HepG2 (cell line): ENCODE data around the gene MEA1. TPM values are rescaled to one million over a fixed set of nuclear protein-coding genes. Genes with fewer than 3 reads are reported as not detected.
A peak's percentile ranks its signal among the peaks of the same experiment; 100 is the strongest.

Experiments used
- IKZF4 ChIP-seq: sonication (generic); formaldehyde crosslinking; IDR thresholded peaks from 2 replicates; pipeline ENCODE4 v1.5.1; 2020; ENCODE audit warnings: borderline replicate concordance, mild to moderate bottlenecking, low read depth, missing genetic modification reagents; ENCODE audit errors: not compliant biosample characterization
- IRX3 ChIP-seq: sonication (generic); formaldehyde crosslinking; IDR thresholded peaks from 2 replicates; pipeline ENCODE4 v1.8.1; 2023; ENCODE audit warnings: mild to moderate bottlenecking, low read depth, missing genetic modification reagents, borderline replicate concordance
- MXI1 ChIP-seq: IDR thresholded peaks from 3 replicates; pipeline ENCODE4 v1.6.1; 2012; ENCODE audit warnings: low read depth, low read length, inconsistent platforms, borderline replicate concordance
- NFE2 ChIP-seq: sonication (generic); formaldehyde crosslinking; IDR thresholded peaks from 2 replicates; pipeline ENCODE4 v1.4.0; 2020; ENCODE audit warnings: missing genetic modification reagents
- TCF7L2 ChIP-seq: IDR thresholded peaks from 2 replicates; pipeline ENCODE4 v1.6.1; 2011; ENCODE audit warnings: mild to moderate bottlenecking, low read depth, low read length, moderate library complexity
- TRIM24 ChIP-seq: sonication (generic); formaldehyde crosslinking; IDR thresholded peaks from 2 replicates; pipeline ENCODE4 v1.8.0; 2022; ENCODE audit warnings: mild to moderate bottlenecking, missing genetic modification reagents
- ZEB1 ChIP-seq: IDR thresholded peaks from 2 replicates; pipeline ENCODE4 v1.6.1; 2012; ENCODE audit warnings: mild to moderate bottlenecking, low read depth, inconsistent platforms; ENCODE audit not compliant: insufficient replicate concordance
- ZFY ChIP-seq: sonication (generic); formaldehyde crosslinking; IDR thresholded peaks from 2 replicates; pipeline ENCODE4 v1.4.0; 2020; ENCODE audit warnings: missing genetic modification reagents
- ZMYM4 ChIP-seq: sonication (generic); formaldehyde crosslinking; IDR thresholded peaks from 2 replicates; pipeline ENCODE4 v1.8.1; 2023; ENCODE audit warnings: mild to moderate bottlenecking, missing genetic modification reagents
- ZNF510 ChIP-seq: sonication (generic); formaldehyde crosslinking; IDR thresholded peaks from 2 replicates; pipeline ENCODE4 v1.4.0; 2020; ENCODE audit warnings: low read depth, mild to moderate bottlenecking, missing genetic modification reagents
- ZNF549 ChIP-seq: sonication (generic); formaldehyde crosslinking; IDR thresholded peaks from 2 replicates; pipeline ENCODE4 v1.5.0; 2020; ENCODE audit warnings: missing genetic modification reagents
- polyA plus RNA-seq, 8 experiments: library from polyadenylated mRNA; depleted of rRNA in 3 of 8; stranded (reverse) in 7 of 8; unstranded in 1 of 8; fragments of >200 nt; fragmentation: Illumina TruSeq in 4 of 8; extraction: Trizol in 4 of 8; gene quantifications; 2 replicates each; pipeline versions ENCODE4 v1.2.1 to v1.2.3, GENCODE V29; 2011 to 2016; ENCODE audit warnings: low read depth in 4 of 8, missing spikeins in 1 of 8, mixed read lengths in 1 of 8; ENCODE audit not compliant: insufficient read depth in 1 of 8
- total RNA-seq, 5 experiments: library from RNA; depleted of rRNA; stranded (reverse); fragments of >200 nt; fragmentation: Illumina TruSeq; extraction: Trizol; gene quantifications; 2 replicates each; pipeline ENCODE4 v1.2.3, GENCODE V29; 2016; ENCODE audit warnings: low read depth in 1 of 5
- TF ChIP-seq, protein P1 (sequence below): sonication (generic); formaldehyde crosslinking; IDR thresholded peaks from 2 replicates; pipeline ENCODE4 v1.4.0; 2020; ENCODE audit warnings: missing genetic modification reagents
- TF ChIP-seq, protein P2 (sequence below): sonication (generic); formaldehyde crosslinking; IDR thresholded peaks from 2 replicates; pipeline ENCODE4 v1.8.0; 2022; ENCODE audit warnings: missing genetic modification reagents, low read depth, mild to moderate bottlenecking, borderline replicate concordance
- TF ChIP-seq, protein P3 (sequence below): IDR thresholded peaks from 2 replicates; pipeline ENCODE4 v1.6.1; 2012; ENCODE audit warnings: low read length, improper control_type of control experiment
- TF ChIP-seq, protein P4 (sequence below): sonication (generic); formaldehyde crosslinking; IDR thresholded peaks from 2 replicates; pipeline ENCODE4 v1.4.0; 2020; ENCODE audit warnings: missing genetic modification reagents

MEA1 gene
- total and polyA plus RNA-seq, 2 of the 13 experiments (the other 11 are each of a cell fraction or from before 2014, with no cell fraction given), result 75.6 to 86.2 TPM

DNA sequence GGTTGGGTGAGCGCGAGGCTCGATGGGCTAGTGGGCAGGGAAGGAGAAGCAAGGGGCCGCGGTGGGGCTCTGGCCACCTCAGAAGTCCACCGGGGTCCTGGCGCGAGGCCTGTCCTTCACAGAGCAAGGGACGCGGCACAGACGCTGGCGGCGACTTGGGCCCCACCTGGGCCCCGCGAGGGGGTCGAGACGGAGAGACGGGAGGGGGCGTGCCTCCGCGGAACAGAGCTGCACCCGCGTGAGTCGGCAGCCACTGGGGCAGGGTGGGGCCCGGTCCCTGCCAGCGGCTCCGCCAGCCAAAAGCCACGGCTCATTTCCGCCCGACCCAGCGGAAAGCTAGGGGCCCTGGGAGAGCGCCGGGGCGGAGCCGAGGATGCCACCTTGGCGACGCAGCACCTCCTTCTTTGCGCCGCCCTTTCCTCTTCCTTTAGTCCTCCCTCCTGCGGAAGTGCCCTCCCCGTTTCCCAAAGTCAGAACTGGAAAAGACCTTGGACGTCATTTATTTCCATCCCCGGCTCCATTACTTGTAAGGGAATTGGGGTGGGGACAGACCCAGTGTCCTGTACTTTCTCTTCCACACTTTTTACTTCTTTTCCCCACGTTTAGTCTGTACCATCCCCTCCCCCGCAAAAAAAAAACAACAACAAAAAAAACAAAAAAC lies 39.9 kb upstream of the MEA1 start, which contains the start of gene CUL7 (continued):
- TF ChIP-seq, protein P1, sequence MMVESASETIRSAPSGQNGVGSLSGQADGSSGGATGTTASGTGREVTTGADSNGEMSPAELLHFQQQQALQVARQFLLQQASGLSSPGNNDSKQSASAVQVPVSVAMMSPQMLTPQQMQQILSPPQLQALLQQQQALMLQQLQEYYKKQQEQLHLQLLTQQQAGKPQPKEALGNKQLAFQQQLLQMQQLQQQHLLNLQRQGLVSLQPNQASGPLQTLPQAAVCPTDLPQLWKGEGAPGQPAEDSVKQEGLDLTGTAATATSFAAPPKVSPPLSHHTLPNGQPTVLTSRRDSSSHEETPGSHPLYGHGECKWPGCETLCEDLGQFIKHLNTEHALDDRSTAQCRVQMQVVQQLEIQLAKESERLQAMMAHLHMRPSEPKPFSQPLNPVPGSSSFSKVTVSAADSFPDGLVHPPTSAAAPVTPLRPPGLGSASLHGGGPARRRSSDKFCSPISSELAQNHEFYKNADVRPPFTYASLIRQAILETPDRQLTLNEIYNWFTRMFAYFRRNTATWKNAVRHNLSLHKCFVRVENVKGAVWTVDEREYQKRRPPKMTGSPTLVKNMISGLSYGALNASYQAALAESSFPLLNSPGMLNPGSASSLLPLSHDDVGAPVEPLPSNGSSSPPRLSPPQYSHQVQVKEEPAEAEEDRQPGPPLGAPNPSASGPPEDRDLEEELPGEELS (CRISPR knock-in tag), result peak; percentile 79
- TF ChIP-seq IKZF4 (CRISPR knock-in tag) (peak; percentile 88), ZEB1 (peak; percentile 42), ZFY (CRISPR knock-in tag) (peak; percentile 95), TRIM24 (CRISPR knock-in tag) (no peak), NFE2 (no peak), IRX3 (0 out of 2 replicates have a peak, but pooled peaks have one; percentile 63), TCF7L2 (no peak), MXI1 (peak; percentile 93; the same call in 1 of the 3 replicates), ZNF510 (CRISPR knock-in tag) (no peak), ZNF549 (no peak), ZMYM4 (peak; percentile 85)
- TF ChIP-seq, protein P2, sequence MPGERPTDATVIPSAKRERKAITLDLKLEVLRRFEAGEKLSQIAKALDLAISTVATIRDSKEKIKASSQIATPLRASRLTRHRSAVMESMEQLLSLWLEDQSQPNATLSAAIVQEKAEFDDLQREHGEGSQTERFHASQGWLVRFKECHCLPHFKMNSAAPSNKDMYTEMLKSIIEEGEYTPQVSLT, result no peak
- TF ChIP-seq, protein P3, sequence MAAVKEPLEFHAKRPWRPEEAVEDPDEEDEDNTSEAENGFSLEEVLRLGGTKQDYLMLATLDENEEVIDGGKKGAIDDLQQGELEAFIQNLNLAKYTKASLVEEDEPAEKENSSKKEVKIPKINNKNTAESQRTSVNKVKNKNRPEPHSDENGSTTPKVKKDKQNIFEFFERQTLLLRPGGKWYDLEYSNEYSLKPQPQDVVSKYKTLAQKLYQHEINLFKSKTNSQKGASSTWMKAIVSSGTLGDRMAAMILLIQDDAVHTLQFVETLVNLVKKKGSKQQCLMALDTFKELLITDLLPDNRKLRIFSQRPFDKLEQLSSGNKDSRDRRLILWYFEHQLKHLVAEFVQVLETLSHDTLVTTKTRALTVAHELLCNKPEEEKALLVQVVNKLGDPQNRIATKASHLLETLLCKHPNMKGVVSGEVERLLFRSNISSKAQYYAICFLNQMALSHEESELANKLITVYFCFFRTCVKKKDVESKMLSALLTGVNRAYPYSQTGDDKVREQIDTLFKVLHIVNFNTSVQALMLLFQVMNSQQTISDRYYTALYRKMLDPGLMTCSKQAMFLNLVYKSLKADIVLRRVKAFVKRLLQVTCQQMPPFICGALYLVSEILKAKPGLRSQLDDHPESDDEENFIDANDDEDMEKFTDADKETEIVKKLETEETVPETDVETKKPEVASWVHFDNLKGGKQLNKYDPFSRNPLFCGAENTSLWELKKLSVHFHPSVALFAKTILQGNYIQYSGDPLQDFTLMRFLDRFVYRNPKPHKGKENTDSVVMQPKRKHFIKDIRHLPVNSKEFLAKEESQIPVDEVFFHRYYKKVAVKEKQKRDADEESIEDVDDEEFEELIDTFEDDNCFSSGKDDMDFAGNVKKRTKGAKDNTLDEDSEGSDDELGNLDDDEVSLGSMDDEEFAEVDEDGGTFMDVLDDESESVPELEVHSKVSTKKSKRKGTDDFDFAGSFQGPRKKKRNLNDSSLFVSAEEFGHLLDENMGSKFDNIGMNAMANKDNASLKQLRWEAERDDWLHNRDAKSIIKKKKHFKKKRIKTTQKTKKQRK, result no peak
- TF ChIP-seq, protein P4, sequence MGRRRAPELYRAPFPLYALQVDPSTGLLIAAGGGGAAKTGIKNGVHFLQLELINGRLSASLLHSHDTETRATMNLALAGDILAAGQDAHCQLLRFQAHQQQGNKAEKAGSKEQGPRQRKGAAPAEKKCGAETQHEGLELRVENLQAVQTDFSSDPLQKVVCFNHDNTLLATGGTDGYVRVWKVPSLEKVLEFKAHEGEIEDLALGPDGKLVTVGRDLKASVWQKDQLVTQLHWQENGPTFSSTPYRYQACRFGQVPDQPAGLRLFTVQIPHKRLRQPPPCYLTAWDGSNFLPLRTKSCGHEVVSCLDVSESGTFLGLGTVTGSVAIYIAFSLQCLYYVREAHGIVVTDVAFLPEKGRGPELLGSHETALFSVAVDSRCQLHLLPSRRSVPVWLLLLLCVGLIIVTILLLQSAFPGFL (CRISPR knock-in tag), result no peak
